HG02981 (cell line): ENCODE data around the gene FAM76A.

Experiments used
- ATAC-seq: cut with Tn5 transposase; IDR thresholded peaks from one replicate; pipeline ENCODE4 v1.9.1; 2021; ENCODE audit warnings: mild to moderate bottlenecking, moderate library complexity; ENCODE audit not compliant: unreplicated experiment

FAM76A gene

DNA sequence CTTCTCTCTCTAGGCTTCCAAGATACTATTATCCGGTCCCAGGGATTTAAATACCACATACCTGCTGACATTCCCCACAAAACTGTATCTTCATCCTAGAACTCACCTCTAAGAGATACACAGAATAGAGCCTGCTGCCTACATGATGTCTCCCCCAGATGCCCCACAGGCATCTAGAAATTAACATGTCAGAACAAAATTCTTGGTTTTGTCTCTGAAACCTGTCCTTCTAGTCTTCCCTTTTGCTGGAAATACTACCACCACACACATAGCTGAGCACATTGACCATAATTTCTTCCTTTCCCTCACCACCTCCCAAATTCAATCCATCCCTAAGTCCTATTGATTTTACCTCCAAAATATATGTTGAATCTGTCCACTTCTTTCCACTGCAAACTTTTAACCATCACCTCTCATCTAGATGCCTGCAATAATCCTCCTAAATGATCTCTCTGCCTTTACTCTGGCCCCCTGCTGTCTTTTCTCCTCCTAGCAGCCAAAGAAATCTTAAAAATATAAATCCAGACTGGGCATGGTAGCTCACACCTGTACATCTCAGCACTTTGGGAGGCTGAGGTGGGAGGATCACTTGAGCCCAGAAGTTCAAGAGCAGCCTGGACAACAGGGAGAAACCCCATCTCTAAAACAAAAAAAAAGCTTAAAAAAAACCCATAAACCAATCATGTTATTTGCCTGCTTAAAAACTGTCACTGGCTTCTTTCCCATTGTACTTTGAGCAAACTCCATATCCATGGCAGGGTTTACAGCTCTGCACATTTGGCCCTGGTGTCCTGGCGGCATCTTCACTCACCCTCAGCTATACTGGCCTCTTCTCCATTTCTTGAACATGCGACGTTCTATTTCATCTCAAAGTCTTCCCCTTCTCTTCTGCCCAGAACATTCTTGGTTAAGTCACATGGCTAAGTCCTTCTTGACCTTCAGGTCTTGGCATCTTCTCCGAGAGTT is 6.2 kb upstream of the FAM76A start:
- no peak for ATAC-seq

- ATAC-seq = no peak
These were observed 794 bp upstream of the FAM76A start for GRCh38 chr1:27724961-27725373.

DNA sequence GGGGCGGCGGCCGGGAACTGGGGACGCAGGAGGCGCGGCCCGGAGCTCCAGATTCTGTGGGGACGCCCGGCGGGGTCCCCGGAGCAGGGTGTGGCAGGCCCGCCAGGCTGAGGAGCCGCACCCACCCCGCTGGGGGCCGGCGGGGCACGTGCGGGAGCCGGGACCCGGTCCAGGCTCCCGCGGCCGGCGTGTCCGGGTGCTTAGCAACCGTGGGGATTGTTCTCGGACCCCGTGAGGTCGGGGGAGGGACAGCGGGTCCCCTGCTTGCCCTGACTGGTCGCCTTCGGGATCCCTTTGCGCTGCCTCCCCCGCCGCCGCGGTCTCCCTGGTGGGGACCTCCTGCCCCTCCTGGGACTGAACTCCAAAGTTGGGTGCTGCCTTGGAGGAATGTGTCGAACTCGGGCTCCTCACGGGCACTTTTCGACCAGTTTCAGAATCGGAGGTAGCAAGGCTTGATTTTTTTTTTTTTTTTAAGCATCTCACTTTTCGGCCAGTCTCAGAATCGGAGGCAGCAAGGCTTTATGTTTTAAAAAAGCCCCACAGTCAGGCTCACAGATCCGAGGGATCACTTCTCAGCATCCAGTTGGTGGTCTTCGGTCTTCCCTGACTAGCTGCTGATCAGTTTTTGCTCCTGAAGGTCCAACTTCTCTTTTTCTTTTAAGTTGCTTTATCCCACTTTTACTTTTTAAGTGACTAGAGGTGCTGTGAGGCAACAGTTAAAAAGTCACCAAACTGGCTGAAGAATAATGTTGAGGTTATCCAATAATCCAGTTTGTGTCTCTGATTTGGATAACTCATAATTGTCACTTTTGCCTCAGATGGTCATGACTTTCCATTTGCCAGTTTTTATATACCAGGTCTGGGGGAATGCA is 648 bp downstream of the FAM76A start:
- peak; percentile 14 for ATAC-seq

- ATAC-seq = no peak
These were observed 1.4 kb downstream of the FAM76A start for GRCh38 chr1:27727126-27727525.

DNA sequence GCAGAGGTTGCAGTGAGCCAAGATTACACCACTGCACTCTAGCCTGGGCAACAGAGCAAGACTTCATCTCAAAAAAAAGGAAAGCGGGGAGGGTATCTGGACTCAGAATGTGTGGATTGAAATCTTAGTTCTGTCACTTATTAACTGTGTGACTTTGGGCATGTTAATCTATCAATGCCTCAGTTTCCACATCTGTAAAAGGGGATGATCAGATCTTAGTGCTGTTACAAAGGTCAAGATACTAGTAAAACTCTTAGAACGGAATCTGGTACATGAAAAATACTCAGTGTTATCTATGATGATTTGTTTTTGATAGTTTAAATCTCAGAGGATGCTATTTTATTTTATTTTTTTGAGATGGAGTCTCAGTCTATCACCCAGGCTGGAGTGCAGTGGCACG is 10.5 kb downstream of the FAM76A start:
- no peak for ATAC-seq

- no peak for ATAC-seq
These were observed 15.4 kb downstream of the FAM76A start for GRCh38 chr1:27741121-27741520.

- no peak for ATAC-seq
These were observed 18.8 kb downstream of the FAM76A start for GRCh38 chr1:27744556-27744955.

DNA sequence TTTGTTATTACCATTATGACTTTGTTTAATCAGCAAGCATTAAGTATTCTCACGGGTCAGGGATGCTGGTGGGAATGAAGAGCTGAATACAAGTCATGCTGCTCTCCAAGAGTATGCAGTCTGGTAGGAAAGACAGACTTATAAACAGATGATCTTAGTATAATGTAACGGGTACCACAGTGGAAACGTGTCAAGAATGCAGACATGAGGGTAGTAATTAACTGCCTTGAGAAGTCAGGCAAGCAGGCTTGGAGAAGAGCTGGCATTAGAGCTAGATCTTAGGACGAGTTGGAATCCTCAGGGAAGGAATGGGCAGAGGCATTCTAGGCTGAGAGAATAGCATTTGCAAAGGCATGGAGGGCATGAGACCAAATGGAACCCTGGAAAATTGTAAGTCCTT is 19.7 kb downstream of the FAM76A start:
- ATAC-seq = no peak

DNA sequence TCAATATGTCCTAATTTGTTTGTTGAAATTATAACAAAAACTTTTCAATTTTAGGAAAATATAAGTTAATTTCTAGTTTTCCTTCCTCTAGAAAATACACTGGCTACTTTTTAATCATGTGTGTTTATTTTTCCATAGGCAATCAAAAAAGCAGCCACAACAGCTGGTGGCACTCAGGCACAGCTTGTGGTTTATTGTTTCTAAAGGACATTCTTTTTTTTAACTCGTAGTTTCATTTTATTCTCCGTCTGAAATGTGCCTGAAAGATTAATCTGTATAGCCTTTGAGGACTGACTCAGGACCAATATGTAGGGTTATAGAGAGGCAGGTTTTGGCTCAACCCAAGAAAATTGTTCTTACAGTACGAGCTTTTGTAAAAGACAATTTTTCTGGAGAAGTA is 26.6 kb downstream of the FAM76A start:
- ATAC-seq = no peak

- ATAC-seq = no peak
These were observed 29.5 kb downstream of the FAM76A start for GRCh38 chr1:27755286-27755685.

- ATAC-seq = no peak
These were observed 30.1 kb downstream of the FAM76A start for GRCh38 chr1:27755865-27756264.

GRCh38 chr1:27759236-27759635 is 33.5 kb downstream of the FAM76A start:
- ATAC-seq = no peak

- ATAC-seq = no peak
These were observed 34.7 kb downstream of the FAM76A start for GRCh38 chr1:27760426-27760825.

DNA sequence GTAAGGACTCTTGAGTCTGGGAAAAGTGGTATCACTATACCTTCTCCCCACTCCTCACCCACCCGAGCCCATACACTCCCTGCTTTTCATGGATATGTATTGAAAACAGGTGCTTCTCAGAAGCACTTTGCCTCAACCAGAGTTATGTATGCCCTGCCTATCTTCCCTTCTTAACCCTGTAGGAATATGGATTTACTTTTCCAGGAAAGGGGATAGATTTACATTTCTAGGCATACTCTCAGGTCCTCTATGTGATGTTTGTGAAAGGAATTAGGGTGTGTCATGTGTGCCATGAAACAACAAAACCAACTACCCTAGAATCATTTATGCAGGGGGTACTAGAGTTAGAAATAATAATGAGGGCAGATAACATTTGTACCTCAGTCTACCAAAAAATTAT is 36.3 kb downstream of the FAM76A start:
- no peak for ATAC-seq

- no peak for ATAC-seq
These were observed 37.6 kb downstream of the FAM76A start for GRCh38 chr1:27763358-27763757.

DNA sequence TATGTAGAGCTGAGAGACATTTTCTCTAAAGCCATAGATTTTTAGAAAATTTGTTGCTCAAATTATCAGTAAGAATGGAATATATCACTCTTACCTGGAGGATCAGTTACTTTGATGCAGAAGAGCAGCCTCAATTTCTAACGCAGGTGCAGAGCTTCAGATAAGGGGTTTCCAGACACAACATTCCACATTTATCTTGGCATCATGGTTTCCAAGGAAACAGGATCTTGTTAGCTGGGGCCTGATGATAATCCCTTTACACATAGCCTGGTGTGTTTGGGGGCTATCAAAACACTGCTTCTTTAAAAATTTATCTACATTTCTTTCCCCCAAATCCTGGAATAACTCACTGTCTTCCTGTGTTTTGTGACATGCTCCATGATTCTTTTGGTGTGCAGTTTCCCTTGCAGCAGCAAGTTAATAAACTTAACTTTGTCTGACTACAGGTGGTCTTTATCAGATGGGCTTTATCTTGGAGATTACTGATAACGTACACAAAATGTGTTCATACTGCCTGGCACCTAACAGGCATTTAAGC is 44.6 kb downstream of the FAM76A start:
- ATAC-seq = no peak

DNA sequence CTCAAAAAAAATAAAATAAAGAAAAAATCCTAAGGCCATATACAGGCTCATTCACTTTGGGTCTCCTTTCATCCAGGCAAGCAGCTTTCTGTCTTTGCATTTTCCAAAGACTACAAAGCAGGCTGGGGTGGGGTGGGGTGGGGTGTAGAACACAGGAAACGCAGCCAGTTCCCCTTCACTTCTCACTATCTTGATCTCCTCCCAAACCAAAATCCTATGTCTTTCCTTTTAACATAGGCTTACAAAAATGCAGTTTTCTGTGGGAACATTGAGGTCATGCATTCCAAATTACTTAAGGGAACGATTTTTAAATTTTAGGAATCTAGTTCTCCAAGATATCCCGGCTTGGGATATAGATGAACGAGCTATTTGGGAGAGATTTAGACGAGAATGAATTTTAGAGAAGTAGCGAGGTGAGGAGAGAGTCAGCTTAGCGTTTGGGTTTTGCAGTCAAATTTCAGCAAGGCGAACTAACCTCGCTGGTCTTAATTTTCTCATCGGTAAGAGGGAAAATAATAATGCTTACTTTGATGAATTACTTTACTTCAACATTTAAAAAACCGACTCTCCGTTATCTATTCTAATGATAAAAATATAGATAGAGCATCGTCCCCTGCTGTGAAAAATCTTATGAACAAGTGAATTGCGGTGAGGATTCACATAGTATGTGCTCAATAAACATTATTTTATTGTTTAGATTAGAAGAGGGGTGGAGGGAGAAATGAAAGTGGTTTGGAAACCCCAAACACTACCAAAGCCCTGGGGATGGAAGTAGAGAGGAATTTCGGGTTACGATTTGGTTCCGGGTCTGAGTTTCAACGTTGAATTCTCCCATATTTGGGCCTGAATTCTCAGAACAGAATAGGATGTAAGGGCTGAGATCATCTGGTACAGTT is 46.5 kb downstream of the FAM76A start:
- ATAC-seq = no peak

DNA sequence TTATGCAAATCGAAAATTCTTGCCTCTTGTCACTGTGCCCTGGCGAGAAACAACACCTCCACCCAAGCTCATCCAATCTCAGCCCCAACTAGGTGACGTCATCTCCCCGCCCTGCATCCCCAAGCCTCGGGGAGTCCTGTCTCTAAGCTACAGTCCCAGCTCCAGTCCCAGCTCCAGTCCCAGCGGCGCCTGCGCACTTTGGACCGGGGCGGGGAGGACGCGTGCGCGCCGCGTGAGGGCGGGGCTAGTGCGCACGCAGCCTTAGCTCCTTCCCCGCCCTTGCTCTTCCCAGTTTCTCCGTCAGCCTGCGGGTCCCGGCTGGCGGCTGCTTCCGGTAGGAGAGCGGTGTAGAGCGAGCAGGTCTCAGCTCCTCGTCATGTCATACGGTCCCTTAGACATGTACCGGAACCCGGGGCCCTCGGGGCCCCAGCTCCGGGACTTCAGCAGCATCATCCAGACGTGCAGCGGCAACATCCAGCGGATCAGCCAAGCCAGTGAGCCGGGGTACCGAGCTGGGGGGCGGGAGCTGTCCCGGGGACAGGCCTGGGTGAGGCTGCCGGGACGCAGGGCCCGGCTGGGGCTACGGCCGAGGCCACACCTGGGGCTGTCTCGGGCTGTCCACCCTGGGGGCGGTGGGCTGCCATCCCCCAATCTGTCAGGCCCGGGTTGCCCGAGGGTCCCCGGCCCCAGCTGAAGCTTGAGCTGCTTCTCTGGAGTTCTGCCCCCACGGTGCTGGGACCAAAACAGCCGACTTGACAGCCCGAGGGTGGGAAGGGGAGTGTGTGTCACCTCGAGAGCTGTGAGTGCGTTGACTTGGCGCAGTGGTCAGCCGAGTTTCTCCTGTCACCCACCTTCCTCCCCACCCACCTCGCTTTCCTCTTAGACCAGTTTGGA is 47.4 kb downstream of the FAM76A start, which contains the start of gene STX12:
STX12 (plus strand) TSS at position 288 of the 894 bp plus-strand sequence; CDS start at position 377, 89 bp downstream.
- peak; percentile 95 for ATAC-seq

DNA sequence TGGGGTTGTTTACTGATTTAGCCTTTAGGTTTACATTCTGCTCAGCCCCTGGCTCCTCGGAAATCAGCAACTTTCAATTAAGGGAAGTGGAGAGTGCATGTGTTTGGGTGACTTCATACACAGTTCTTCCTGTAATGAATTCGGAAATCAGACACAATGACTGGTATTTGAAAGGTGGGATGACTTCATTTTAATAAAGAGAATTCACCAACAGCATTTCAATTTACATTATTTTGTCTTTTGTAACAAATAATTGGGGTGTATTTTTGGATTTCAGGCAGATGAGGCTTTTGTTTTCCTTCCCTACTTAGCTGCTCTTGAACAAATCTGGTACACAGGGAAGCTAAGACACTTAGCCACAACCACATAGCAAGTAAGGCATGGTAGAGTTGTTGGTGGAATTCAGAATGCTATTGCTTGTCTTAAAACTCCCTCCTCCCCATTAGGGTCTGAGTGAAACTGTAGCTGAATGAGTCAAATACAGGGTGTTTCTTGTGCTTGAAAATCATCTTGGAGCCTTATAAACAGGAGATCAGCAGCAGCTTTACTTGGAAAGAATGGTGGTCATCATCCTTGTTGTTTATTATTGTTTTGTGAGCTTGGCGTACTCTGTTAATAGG is 48.2 kb downstream of the FAM76A start:
- no peak for ATAC-seq
